Osteocyte (in vitro differentiated cells): Measurements from ENCODE around the gene PEX14. TPM values are rescaled to one million over a fixed set of nuclear protein-coding genes. Genes with fewer than 3 reads are reported as not detected.
A peak's percentile ranks its signal among the peaks of the same experiment; 100 is the strongest.

Experiments used
- DNase-seq: peaks from one replicate; pipeline ENCODE4 v3.0.0; 2021; ENCODE audit warnings: mixed read lengths; ENCODE audit not compliant: unreplicated experiment; ENCODE audit errors: extremely low spot score
- H3K27ac Mint-ChIP-seq: one replicate; pipeline ENCODE4 v1.8.0; 2021; ENCODE audit warnings: mild to moderate bottlenecking, mixed read lengths; ENCODE audit not compliant: unreplicated experiment
- H3K27me3 Mint-ChIP-seq: one replicate; pipeline ENCODE4 v1.8.0; 2021; ENCODE audit warnings: mixed read lengths; ENCODE audit not compliant: unreplicated experiment
- H3K36me3 Mint-ChIP-seq: one replicate; pipeline ENCODE4 v1.8.0; 2021; ENCODE audit warnings: mixed read lengths; ENCODE audit not compliant: unreplicated experiment
- H3K4me1 Mint-ChIP-seq: one replicate; pipeline ENCODE4 v1.8.0; 2021; ENCODE audit warnings: mixed read lengths; ENCODE audit not compliant: unreplicated experiment
- H3K4me3 Mint-ChIP-seq: one replicate; pipeline ENCODE4 v1.8.0; 2021; ENCODE audit warnings: mild to moderate bottlenecking, moderate library complexity, mixed read lengths; ENCODE audit not compliant: unreplicated experiment
- H3K9me3 Mint-ChIP-seq: one replicate; pipeline ENCODE4 v1.8.0; 2021; ENCODE audit warnings: mixed read lengths; ENCODE audit not compliant: unreplicated experiment
- CTCF ChIP-seq: fragments of 200-600 bp; sonication (generic); IDR thresholded peaks from 2 replicates; pipeline ENCODE4 v1.5.0; 2021; ENCODE audit warnings: antibody characterized with exemption, mild to moderate bottlenecking, moderate library complexity
- total RNA-seq: library from RNA; stranded (reverse); gene quantifications from 2 replicates; pipeline ENCODE4 v1.2.1, GENCODE V29; 2021

The PEX14 gene
- total RNA-seq, 1 donor from 2014 or later, result 22.2 TPM

- no peak overlapping the region for H3K27ac Mint-ChIP-seq
- no peak overlapping the region for H3K4me3 Mint-ChIP-seq
- no peaks in the 10 kb centered on the region for H3K27me3 Mint-ChIP-seq
- no peak for TF ChIP-seq CTCF
- H3K9me3 Mint-ChIP-seq, result no peaks in the 10 kb centered on the region
- H3K36me3 Mint-ChIP-seq, result peaks cover 10% of the 10 kb centered on the region
- H3K4me1 Mint-ChIP-seq, result peaks cover 51% of the 10 kb centered on the region
- DNase-seq, result no peak
Measured at GRCh38 chr1:10631121-10631810, 156.5 kb downstream of the PEX14 start.

GRCh38 chr1:10631811-10632593 is 157.3 kb downstream of the PEX14 start:
- H3K4me3 Mint-ChIP-seq, result no peak overlapping the region
- no peak for TF ChIP-seq CTCF
- no peaks in the 10 kb centered on the region for H3K9me3 Mint-ChIP-seq
- H3K27me3 Mint-ChIP-seq, result no peaks in the 10 kb centered on the region
- H3K36me3 Mint-ChIP-seq, result peaks cover 6% of the 10 kb centered on the region
- H3K27ac Mint-ChIP-seq, result peak overlapping the region; percentile 78
- H3K4me1 Mint-ChIP-seq, result peaks cover 54% of the 10 kb centered on the region
- no peak for DNase-seq

GRCh38 chr1:10632691-10633090 is 157.9 kb downstream of the PEX14 start:
- no peak for DNase-seq
- no peak for TF ChIP-seq CTCF

GRCh38 chr1:10633416-10633815 is 158.7 kb downstream of the PEX14 start:
- no peak overlapping the region for H3K4me3 Mint-ChIP-seq
- no peaks in the 10 kb centered on the region for H3K27me3 Mint-ChIP-seq
- H3K4me1 Mint-ChIP-seq, result peaks cover 61% of the 10 kb centered on the region
- DNase-seq, result no peak
- H3K36me3 Mint-ChIP-seq, result peaks cover 5% of the 10 kb centered on the region
- peak overlapping the region; percentile 34 for H3K27ac Mint-ChIP-seq
- H3K9me3 Mint-ChIP-seq, result no peaks in the 10 kb centered on the region
- TF ChIP-seq CTCF, result no peak

More at GRCh38 chr1:10632691-10633090, 157.9 kb downstream of the PEX14 start:
- H3K27me3 Mint-ChIP-seq, result no peaks in the 10 kb centered on the region
- peaks cover 6% of the 10 kb centered on the region for H3K36me3 Mint-ChIP-seq
- peak overlapping the region; percentile 78 for H3K27ac Mint-ChIP-seq
- no peaks in the 10 kb centered on the region for H3K9me3 Mint-ChIP-seq
- no peak overlapping the region for H3K4me3 Mint-ChIP-seq
- peaks cover 60% of the 10 kb centered on the region for H3K4me1 Mint-ChIP-seq

GRCh38 chr1:10634075-10634427 is 159.3 kb downstream of the PEX14 start:
- H3K27ac Mint-ChIP-seq, result no peak overlapping the region
- H3K9me3 Mint-ChIP-seq, result no peaks in the 10 kb centered on the region

More at GRCh38 chr1:10634075-10634427, 159.3 kb downstream of the PEX14 start:
- no peak for DNase-seq
- TF ChIP-seq CTCF, result no peak
- Mint-ChIP-seq H3K4me1 (peaks cover 56% of the 10 kb centered on the region), H3K4me3 (no peak overlapping the region), H3K27me3 (no peaks in the 10 kb centered on the region), H3K36me3 (peaks cover 3% of the 10 kb centered on the region)
